ENCODE measurements around the gene NKTR.

DNA sequence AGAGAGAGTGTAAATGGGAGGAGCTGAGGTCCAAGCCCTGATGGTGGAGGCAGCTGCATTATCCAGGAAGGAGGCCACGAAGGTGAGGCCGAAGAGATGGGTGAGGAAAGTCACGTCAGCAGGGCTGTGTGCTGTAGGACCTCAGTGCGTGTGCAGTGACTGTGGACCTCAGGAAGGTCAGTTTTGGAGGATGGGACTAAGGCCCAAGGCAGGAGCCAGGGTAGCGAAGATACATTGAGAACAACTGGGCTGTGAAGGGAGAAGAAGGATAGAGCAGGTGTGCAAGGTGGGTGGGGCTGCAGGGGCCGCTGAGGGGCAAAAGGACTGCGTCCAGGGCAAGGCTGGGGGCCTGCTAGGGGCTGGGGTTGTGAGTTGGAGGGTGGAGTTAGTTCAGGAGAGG is 89.7 kb downstream of the NKTR start:
- no peak for TF ChIP-seq ZNF274 (IDR thresholded peaks at IDR 0.05; ENCODE audit: low read depth, low read length)
- no peak for TF ChIP-seq YY1 (IDR thresholded peaks at IDR 0.05; ENCODE audit: insufficient read depth, insufficient read length)

All from NT2/D1 (cell line).